Naive thymus-derived CD8-positive, alpha-beta T cell (primary cell): Measurements from ENCODE around the gene REEP3. TPM values are rescaled to one million over a fixed set of nuclear protein-coding genes. Genes with fewer than 3 reads are reported as not detected.

Source experiments
- ATAC-seq, 2 donors: fragments of 150-1000 bp; cut with Tn5 transposase in 1 of 2; sonication (Bioruptor Pico), chemical (Tn5 transposase) in 1 of 2; 1 replicate in 1 of 2; 2 replicates in 1 of 2; pipeline ENCODE4 v1.10.0; 2021; ENCODE audit warnings: mild to moderate bottlenecking in 2 of 2, moderate library complexity in 2 of 2
- POLR2A ChIA-PET: fragments of 350-600 bp; sonication (Branson Sonifier 250); formaldehyde crosslinking; loops from one replicate; lab custom pipeline; 2021; ENCODE audit warnings: antibody characterized with exemption; lab: Charles Lee
- DNase-seq, 10 donors: peaks; one replicate each; pipeline versions ENCODE4 v3.0.0 to v3.0.0-alpha.2; 2020 to 2022
- H3K27ac Mint-ChIP-seq, 10 donors: one replicate each; pipeline ENCODE4 v1.8.0; 2020 to 2022; ENCODE audit warnings: mild to moderate bottlenecking in 10 of 10, mixed read lengths in 10 of 10, moderate library complexity in 4 of 10, inconsistent platforms in 1 of 10
- H3K27me3 Mint-ChIP-seq, 5 donors: one replicate each; pipeline ENCODE4 v1.8.0; 2021 to 2022; ENCODE audit warnings: mixed read lengths in 5 of 5
- H3K36me3 Mint-ChIP-seq, 3 donors: one replicate each; pipeline ENCODE4 v1.8.0; 2020 to 2022; ENCODE audit warnings: mixed read lengths in 3 of 3, mild to moderate bottlenecking in 2 of 3, inconsistent platforms in 1 of 3
- H3K4me1 Mint-ChIP-seq, 4 donors: one replicate each; pipeline ENCODE4 v1.8.0; 2021 to 2022; ENCODE audit warnings: mixed read lengths in 4 of 4
- H3K4me3 Mint-ChIP-seq, 10 donors: one replicate each; pipeline ENCODE4 v1.8.0; 2020 to 2022; ENCODE audit warnings: mild to moderate bottlenecking in 10 of 10, mixed read lengths in 10 of 10, moderate library complexity in 6 of 10, inconsistent platforms in 1 of 10
- H3K9me3 Mint-ChIP-seq, 9 donors: one replicate each; pipeline ENCODE4 v1.8.0; 2020 to 2022; ENCODE audit warnings: mixed read lengths in 9 of 9, mild to moderate bottlenecking in 3 of 9, inconsistent platforms in 1 of 9, moderate library complexity in 1 of 9
- polyA plus RNA-seq, 3 donors: library from polyadenylated mRNA; unstranded; fragments of 300-500 nt; fragmentation: Illumina TruSeq; gene quantifications; one replicate each; pipeline ENCODE4 v1.2.3, GENCODE V29; 2021
- total RNA-seq, 8 experiments: library from RNA in 2 of 8; stranded (reverse) in 2 of 8; gene quantifications; one replicate each; pipeline ENCODE4 v1.2.3 and lab custom pipeline; 2021 to 2026

The REEP3 gene
- total and polyA plus RNA-seq, 5 experiments from 2014 or later: 3.8 to 10.7 (median 6.1) TPM

- POLR2A ChIA-PET: interaction anchor here (0.7 kb wide), 3 partner anchors 57 to 261 kb away, joined by 3 to 4 read pairs (median 4); no protein-coding TSS in a partner anchor
- DNase-seq (no peak), ATAC-seq (no peak)
- Mint-ChIP-seq H3K36me3 (peaks cover 0 to 17% (median 0%) of the 10 kb centered on the region in 3 donors), H3K27ac (peak overlapping the region in 1 of 10 donors; percentile 18), H3K27me3 (no peaks in the 10 kb centered on the region), H3K4me3 (peak overlapping the region in 1 of 10 donors; percentile 3), H3K4me1 (peaks cover 31 to 74% (median 66%) of the 10 kb centered on the region in 4 donors), H3K9me3 (peaks cover 0 to 13% (median 0%) of the 10 kb centered on the region in 9 donors)
Measured at GRCh38 chr10:63516207-63516606, 5.0 kb upstream of the REEP3 start.

DNA sequence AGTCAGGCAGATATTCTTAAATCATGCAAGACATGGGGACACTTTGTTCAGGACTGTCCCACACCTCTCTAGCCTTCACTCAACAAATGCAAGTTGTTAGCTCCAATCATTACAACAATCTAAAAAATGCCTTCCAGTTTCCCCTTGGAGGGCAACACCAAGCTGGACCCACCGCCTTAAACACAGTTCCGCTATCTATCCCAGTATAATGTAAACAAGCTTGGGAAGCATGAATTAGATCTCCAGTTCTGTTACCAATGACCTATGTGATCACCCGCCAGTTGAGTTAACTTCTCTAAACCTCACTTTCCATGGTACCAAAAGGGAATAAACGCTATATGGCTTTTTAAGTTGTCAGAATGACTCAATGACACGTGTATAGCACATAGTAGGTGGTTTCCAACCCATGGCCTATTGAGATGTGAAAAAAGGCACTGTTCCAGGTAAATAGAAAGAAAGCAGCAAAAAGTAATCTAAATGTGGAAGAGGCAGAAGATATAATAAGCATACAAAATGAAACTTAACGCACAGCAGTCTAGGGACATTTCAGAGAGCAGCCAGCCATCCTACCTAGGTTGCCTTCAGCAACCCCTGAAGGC lies 2.4 kb upstream of the REEP3 start:
- H3K27ac Mint-ChIP-seq: peak overlapping the region in 3 of 10 donors; percentile 20 to 82 (median 78)
- POLR2A ChIA-PET: no interaction called here
- peak overlapping the region in 8 of 10 donors; percentile 10 to 88 (median 82) for H3K4me3 Mint-ChIP-seq
- H3K4me1 Mint-ChIP-seq: peaks cover 36 to 80% (median 72%) of the 10 kb centered on the region in 4 donors
- H3K36me3 Mint-ChIP-seq: peaks cover 0 to 7% (median 0%) of the 10 kb centered on the region in 3 donors
- no peaks in the 10 kb centered on the region for H3K27me3 Mint-ChIP-seq
- DNase-seq: no peak
- ATAC-seq: no peak
- H3K9me3 Mint-ChIP-seq: peaks cover 0 to 7% (median 0%) of the 10 kb centered on the region in 9 donors

- H3K4me1 Mint-ChIP-seq: peaks cover 40 to 67% (median 66%) of the 10 kb centered on the region in 4 donors
- no peaks in the 10 kb centered on the region for H3K36me3 Mint-ChIP-seq
- H3K27me3 Mint-ChIP-seq: no peaks in the 10 kb centered on the region
- ATAC-seq (peak; percentile 68 to 77), DNase-seq (peak; percentile 36 to 72 (median 62))
- H3K4me3 Mint-ChIP-seq: peak overlapping the region; percentile 77 to 94 (median 84)
- H3K27ac Mint-ChIP-seq: peak overlapping the region; percentile 59 to 95 (median 90)
- POLR2A ChIA-PET: interaction anchor here (0.6 to 2.2 kb wide), 7 partner anchors 33 to 389 kb away, joined by 3 to 12 read pairs (median 5); partner anchors contain the start of genes JMJD1C and NRBF2
- no peaks in the 10 kb centered on the region for H3K9me3 Mint-ChIP-seq
Measured at GRCh38 chr10:63521416-63522276, 445 bp downstream of the REEP3 start.

DNA sequence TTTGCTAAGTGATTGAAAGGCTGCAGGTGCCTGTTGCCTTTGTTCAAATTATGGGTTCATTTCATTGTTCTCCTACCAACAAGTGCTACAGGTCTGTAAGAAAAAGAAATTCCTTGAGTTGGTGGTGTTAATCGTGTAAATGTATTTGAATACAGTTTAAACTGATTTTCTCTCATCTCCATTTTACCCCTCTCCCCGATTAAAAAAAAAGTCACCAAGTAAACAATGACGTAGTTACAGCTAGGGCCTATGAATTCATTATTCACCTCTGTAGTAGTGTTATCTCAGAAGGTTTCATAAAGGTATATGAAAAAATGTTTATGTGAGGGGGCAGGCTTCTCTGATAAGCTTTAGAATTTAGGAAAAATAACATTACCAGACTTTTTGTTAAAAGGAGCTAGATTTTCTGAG lies 1.1 kb downstream of the REEP3 start:
- ATAC-seq: peak; percentile 10 to 42
- POLR2A ChIA-PET: interaction anchor here (0.6 to 2.2 kb wide), 9 partner anchors 22 to 389 kb away, joined by 3 to 12 read pairs (median 4); partner anchors contain the start of genes JMJD1C and NRBF2

DNA sequence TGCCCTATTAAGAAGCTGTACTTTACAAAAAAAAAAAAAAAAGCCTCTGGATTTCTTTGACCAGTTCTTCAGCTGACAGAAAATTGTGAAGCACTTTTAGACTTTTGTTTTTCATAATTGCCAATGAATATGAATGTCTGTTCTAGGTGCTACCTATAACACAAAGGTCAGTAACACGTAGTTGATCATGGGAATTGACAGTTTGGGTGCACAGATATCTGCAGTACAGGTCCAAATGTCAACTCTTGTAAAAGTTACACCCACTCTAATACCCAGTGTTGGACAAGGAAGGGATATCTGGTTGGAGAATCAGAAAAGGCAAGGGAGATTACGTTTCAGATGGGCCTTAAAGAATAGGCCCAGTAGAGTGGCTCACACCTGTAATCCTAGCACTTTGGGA lies 1.8 kb downstream of the REEP3 start:
- Mint-ChIP-seq H3K4me3 (peak overlapping the region in 9 of 10 donors; percentile 4 to 94 (median 77)), H3K27ac (peak overlapping the region in 9 of 10 donors; percentile 53 to 95 (median 85)), H3K9me3 (no peaks in the 10 kb centered on the region), H3K36me3 (no peaks in the 10 kb centered on the region), H3K4me1 (peaks cover 37 to 61% (median 59%) of the 10 kb centered on the region in 4 donors), H3K27me3 (no peaks in the 10 kb centered on the region)
- POLR2A ChIA-PET: interaction anchor here (0.6 to 2.2 kb wide), 6 partner anchors 22 to 302 kb away, joined by 3 to 12 read pairs (median 5); no protein-coding TSS in a partner anchor
- ATAC-seq: no peak
- DNase-seq: no peak

More for the DNA sequence above, 1.1 kb downstream of the REEP3 start:
- DNase-seq: peak in 3 of 10 donors; percentile 7 to 56 (median 56)
- Mint-ChIP-seq H3K36me3 (no peaks in the 10 kb centered on the region), H3K4me3 (peak overlapping the region; percentile 76 to 94 (median 84)), H3K27me3 (no peaks in the 10 kb centered on the region), H3K4me1 (peaks cover 34 to 63% (median 61%) of the 10 kb centered on the region in 4 donors), H3K27ac (peak overlapping the region; percentile 59 to 95 (median 90)), H3K9me3 (no peaks in the 10 kb centered on the region)

DNA sequence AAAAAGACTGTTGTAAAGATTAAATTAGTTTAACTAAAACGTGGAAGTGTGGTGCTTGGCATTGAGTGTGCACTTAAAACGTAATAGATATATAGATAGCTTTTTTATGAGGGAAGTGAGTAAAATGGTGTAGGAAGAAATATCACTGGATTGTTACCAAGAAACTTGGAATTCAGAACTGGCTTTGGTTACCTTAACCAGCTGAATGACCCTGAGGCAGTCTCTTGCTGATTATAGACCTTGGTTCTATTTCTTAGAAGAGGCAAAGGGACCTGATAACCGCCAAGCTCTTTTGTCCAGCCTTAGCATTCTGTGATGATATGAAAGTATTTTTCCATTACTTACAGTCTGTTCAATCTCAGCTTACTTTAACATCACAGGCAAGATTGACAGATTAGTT lies 3.8 kb downstream of the REEP3 start:
- no peak for DNase-seq
- no peaks in the 10 kb centered on the region for H3K27me3 Mint-ChIP-seq
- H3K36me3 Mint-ChIP-seq: peaks cover 0 to 8% (median 4%) of the 10 kb centered on the region in 3 donors
- no peak overlapping the region for H3K4me3 Mint-ChIP-seq
- H3K4me1 Mint-ChIP-seq: peaks cover 30 to 50% (median 49%) of the 10 kb centered on the region in 4 donors
- POLR2A ChIA-PET: no interaction called here
- no peak for ATAC-seq
- no peaks in the 10 kb centered on the region for H3K9me3 Mint-ChIP-seq
- H3K27ac Mint-ChIP-seq: no peak overlapping the region

GRCh38 chr10:63527401-63527800 lies 6.2 kb downstream of the REEP3 start:
- POLR2A ChIA-PET: interaction anchor here (0.7 kb wide), 1 partner anchor 880 kb away, joined by 3 read pairs; no protein-coding TSS in a partner anchor
- ATAC-seq: no peak
- Mint-ChIP-seq H3K27me3 (no peaks in the 10 kb centered on the region), H3K4me3 (no peak overlapping the region), H3K9me3 (no peaks in the 10 kb centered on the region), H3K27ac (peak overlapping the region in 2 of 10 donors; percentile 14 to 53), H3K4me1 (peaks cover 25 to 41% (median 38%) of the 10 kb centered on the region in 4 donors), H3K36me3 (peaks cover 0 to 10% (median 4%) of the 10 kb centered on the region in 3 donors)
- DNase-seq: no peak

DNA sequence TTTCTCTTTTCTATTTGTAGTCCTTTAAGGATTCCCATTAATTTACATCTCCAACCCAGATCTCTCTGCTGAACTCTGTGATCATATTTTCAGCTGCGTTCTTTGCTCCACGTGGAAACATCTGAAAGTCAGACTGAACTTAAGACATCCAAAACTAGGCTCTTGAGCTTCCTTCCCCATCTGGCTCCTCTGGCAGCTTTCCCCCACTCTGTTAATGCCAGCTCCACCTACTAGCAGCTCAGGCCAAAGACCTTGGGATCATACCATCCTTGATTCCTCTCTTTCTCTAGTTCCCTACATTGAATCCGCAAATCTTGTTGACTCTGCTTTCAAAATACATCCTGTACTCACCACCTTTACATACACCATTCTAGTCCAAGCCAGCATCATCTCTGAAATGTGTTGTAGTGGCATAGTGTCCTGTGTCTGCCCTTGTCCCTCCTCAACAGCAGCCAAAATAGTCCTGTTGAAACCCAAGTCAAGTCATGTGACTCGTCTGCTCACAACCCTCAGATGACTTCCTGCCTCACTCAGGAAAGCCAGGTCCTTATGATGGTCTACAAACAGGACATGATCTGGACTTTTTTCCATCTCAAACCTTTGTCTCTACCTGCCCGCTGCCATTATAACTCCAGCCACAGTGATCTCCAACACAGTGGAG lies 7.0 kb downstream of the REEP3 start:
- POLR2A ChIA-PET: no interaction called here
- H3K27ac Mint-ChIP-seq: peak overlapping the region in 4 of 10 donors; percentile 17 to 53 (median 34)
- H3K36me3 Mint-ChIP-seq: peaks cover 0 to 10% (median 4%) of the 10 kb centered on the region in 3 donors
- peaks cover 22 to 36% (median 32%) of the 10 kb centered on the region in 4 donors for H3K4me1 Mint-ChIP-seq
- no peaks in the 10 kb centered on the region for H3K9me3 Mint-ChIP-seq
- H3K27me3 Mint-ChIP-seq: no peaks in the 10 kb centered on the region
- H3K4me3 Mint-ChIP-seq: peak overlapping the region in 4 of 10 donors; percentile 0 to 23 (median 6)
- DNase-seq (no peak), ATAC-seq (peak in 1 of 2 donors; percentile 39)

DNA sequence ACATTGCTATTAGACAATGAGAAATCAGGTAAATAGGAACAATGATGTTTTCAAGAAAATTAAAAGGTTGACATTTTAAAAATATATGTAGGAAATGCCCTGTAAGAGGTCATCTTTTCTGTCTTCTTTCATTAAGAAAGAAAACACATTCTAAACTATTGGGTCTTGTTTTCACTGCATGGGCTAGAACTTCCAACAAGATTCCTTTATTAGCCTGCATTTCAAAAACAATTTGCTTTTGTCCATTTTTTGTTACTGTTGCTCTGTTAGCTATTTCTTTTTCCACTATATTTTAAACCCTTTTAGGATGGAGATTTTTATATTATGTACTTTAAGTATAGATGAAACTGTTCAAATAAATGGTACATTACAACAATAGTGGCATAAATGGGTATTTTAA lies 9.2 kb downstream of the REEP3 start:
- POLR2A ChIA-PET: no interaction called here
- Mint-ChIP-seq H3K36me3 (peaks cover 0 to 10% (median 4%) of the 10 kb centered on the region in 3 donors), H3K27me3 (no peaks in the 10 kb centered on the region), H3K4me3 (no peak overlapping the region), H3K9me3 (no peaks in the 10 kb centered on the region), H3K4me1 (peaks cover 15 to 25% (median 20%) of the 10 kb centered on the region in 4 donors), H3K27ac (no peak overlapping the region)
- no peak for DNase-seq
- no peak for ATAC-seq

DNA sequence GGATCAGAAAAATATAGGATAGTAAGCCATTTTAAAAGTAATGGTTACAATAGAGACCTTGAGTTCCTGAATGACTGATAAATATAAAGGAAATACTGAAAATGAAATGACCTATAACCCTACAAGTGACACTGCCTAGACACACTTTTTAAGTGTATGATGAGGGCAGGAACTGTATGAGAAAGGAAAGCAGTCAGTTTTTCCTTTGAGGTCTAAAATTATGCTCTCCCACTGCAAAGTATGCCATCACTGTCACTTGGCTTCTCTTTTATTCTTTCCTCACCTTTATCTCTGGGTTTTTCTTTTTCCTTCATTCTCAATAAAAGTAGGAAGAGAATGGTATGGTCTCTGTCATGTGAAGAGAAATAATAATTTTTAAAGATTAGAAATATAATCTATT lies 13.5 kb downstream of the REEP3 start:
- peak overlapping the region in 1 of 10 donors; percentile 52 for H3K27ac Mint-ChIP-seq
- POLR2A ChIA-PET: no interaction called here
- no peak for ATAC-seq
- no peak overlapping the region for H3K4me3 Mint-ChIP-seq
- peaks cover 0 to 2% (median 0%) of the 10 kb centered on the region in 3 donors for H3K36me3 Mint-ChIP-seq
- no peaks in the 10 kb centered on the region for H3K27me3 Mint-ChIP-seq
- peaks cover 0 to 12% (median 3%) of the 10 kb centered on the region in 4 donors for H3K4me1 Mint-ChIP-seq
- no peaks in the 10 kb centered on the region for H3K9me3 Mint-ChIP-seq
- no peak for DNase-seq

DNA sequence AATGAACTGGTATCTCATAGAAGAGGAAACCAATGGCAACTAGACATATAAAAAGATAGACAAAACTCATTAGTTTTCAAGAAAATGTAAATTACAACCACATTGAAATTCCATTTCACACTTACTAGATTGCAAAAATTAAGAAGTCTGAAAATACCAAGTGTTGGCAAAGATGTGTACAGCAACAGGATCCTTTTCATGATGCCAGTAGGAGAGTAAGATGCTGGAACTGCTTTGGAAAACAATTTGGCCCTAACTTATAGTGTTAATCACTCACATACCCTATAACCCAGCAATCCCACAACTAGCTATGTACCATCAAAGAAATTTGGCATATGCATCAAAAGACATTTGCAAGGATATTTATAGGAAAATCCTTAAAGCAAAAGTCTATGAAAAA lies 15.5 kb downstream of the REEP3 start:
- no peak overlapping the region for H3K27ac Mint-ChIP-seq
- no peak for DNase-seq
- peaks cover 0 to 12% (median 4%) of the 10 kb centered on the region in 4 donors for H3K4me1 Mint-ChIP-seq
- H3K27me3 Mint-ChIP-seq: no peaks in the 10 kb centered on the region
- ATAC-seq: no peak
- POLR2A ChIA-PET: no interaction called here
- H3K36me3 Mint-ChIP-seq: peaks cover 0 to 2% (median 0%) of the 10 kb centered on the region in 3 donors
- no peak overlapping the region for H3K4me3 Mint-ChIP-seq
- H3K9me3 Mint-ChIP-seq: no peaks in the 10 kb centered on the region

GRCh38 chr10:63537536-63537935 lies 16.3 kb downstream of the REEP3 start:
- Mint-ChIP-seq H3K4me1 (peaks cover 0 to 11% (median 4%) of the 10 kb centered on the region in 4 donors), H3K27ac (peak overlapping the region in 1 of 10 donors; percentile 39), H3K4me3 (no peak overlapping the region), H3K27me3 (no peaks in the 10 kb centered on the region), H3K36me3 (no peaks in the 10 kb centered on the region), H3K9me3 (no peaks in the 10 kb centered on the region)
- DNase-seq (no peak), ATAC-seq (no peak)
- POLR2A ChIA-PET: no interaction called here
